GM12878 (cell line): ENCODE data around the gene MGMT. TPM values are rescaled to one million over a fixed set of nuclear protein-coding genes. Genes with fewer than 3 reads are reported as not detected.

Source experiments
- ATAC-seq: fragments of 200-7000 bp; cut with Tn5 transposase; 3 replicates; pipeline ENCODE4 v1.9.1; 2020; ENCODE audit warnings: mild to moderate bottlenecking, moderate library complexity
- BruUV-seq: library from RNA; stranded (reverse); fragments of 400-500 nt; replicated peaks from 2 replicates; lab custom pipeline; 2021; lab: Mats Ljungman, UMichigan
- CTCF ChIA-PET: fragments of 300-600 bp; sonication (Branson Sonifier 250); formaldehyde crosslinking; extraction: SDS; loops from one replicate; lab custom pipeline; 2021; ENCODE audit warnings: inconsistent platforms; lab: Yijun Ruan, JAX
- POLR2A ChIA-PET: fragments of 350-600 bp; formaldehyde crosslinking; extraction: SDS; loops from one replicate; lab custom pipeline; 2021; ENCODE audit warnings: inconsistent platforms; lab: Charles Lee
- RAD21 ChIA-PET: fragments of 300-600 bp; sonication (Branson Sonifier 250); formaldehyde crosslinking; loops from one replicate; lab custom pipeline; 2023; ENCODE audit warnings: antibody characterized with exemption; ENCODE audit not compliant: unreplicated experiment; lab: Charles Lee
- SMC1A ChIA-PET: fragments of 300-600 bp; sonication (Branson Sonifier 250); formaldehyde crosslinking; loops from one replicate; lab custom pipeline; 2023; ENCODE audit not compliant: unreplicated experiment, uncharacterized antibody; lab: Charles Lee
- DNase-seq: peaks from one replicate; pipeline ENCODE4 v3.0.0-alpha.2; 2011; ENCODE audit warnings: low read depth, low spot score
- FAIRE-seq: peaks from 3 replicates; lab custom pipeline; 2011; peaks lifted over from hg19 to GRCh38; lab: Jason Lieb, UNC
- H2AFZ ChIP-seq: 2 replicates; pipeline ENCODE4 v1.6.0; 2011; ENCODE audit warnings: low read depth, low read length, control low read depth; ENCODE audit not compliant: control insufficient read depth
- H3K27ac ChIP-seq: 2 replicates; pipeline ENCODE4 v1.5.1; 2011; ENCODE audit warnings: control low read depth; ENCODE audit not compliant: control insufficient read depth, insufficient read depth
- H3K27me3 ChIP-seq, 2 experiments: replicated peaks in 1 of 2; 2 replicates each; pipeline versions ENCODE4 v1.6.0 to v1.6.1; 2011; ENCODE audit warnings: low read length in 1 of 2; ENCODE audit not compliant: control insufficient read depth in 2 of 2, insufficient read depth in 2 of 2
- H3K36me3 ChIP-seq, 2 experiments: 2 replicates each; pipeline ENCODE4 v1.5.1; 2011; ENCODE audit warnings: low read length in 1 of 2; ENCODE audit not compliant: control insufficient read depth in 2 of 2, insufficient read depth in 2 of 2
- H3K4me1 ChIP-seq: 2 replicates; pipeline ENCODE4 v1.6.1; 2011; ENCODE audit warnings: mild to moderate bottlenecking, low read length, moderate library complexity, mixed read lengths; ENCODE audit not compliant: control insufficient read depth, insufficient read depth
- H3K4me2 ChIP-seq: 2 replicates; pipeline ENCODE4 v1.6.0; 2011; ENCODE audit warnings: control low read depth; ENCODE audit not compliant: control insufficient read depth, insufficient read depth
- H3K4me3 ChIP-seq: fragments of 200-600 bp; sonication (generic); 2 replicates; pipeline ENCODE4 v1.5.1; 2016
- H3K79me2 ChIP-seq: 2 replicates; pipeline ENCODE4 v1.6.0; 2011; ENCODE audit warnings: low read length; ENCODE audit not compliant: control insufficient read depth, insufficient read depth
- H3K9ac ChIP-seq: 2 replicates; pipeline ENCODE4 v1.8.0; 2011; ENCODE audit warnings: low read length, control low read depth, mixed read lengths; ENCODE audit not compliant: control insufficient read depth, insufficient read depth
- H3K9me3 ChIP-seq: replicated peaks from 3 replicates; pipeline ENCODE4 v1.5.1; 2011; ENCODE audit warnings: mild to moderate bottlenecking, low read length; ENCODE audit not compliant: control insufficient read depth, insufficient read depth
- H4K20me1 ChIP-seq: 2 replicates; pipeline ENCODE4 v1.6.0; 2011; ENCODE audit not compliant: control insufficient read depth, insufficient read depth
- BHLHE40 ChIP-seq, 2 experiments: fragments of 450-650 bp in 1 of 2; IDR thresholded peaks; 2 replicates each; pipeline ENCODE4 v1.6.1; 2011 to 2017; ENCODE audit warnings: low read depth in 2 of 2, borderline replicate concordance in 1 of 2, improper control_type of control experiment in 1 of 2, low read length in 1 of 2, mild to moderate bottlenecking in 1 of 2
- CBFB ChIP-seq: IDR thresholded peaks from 2 replicates; pipeline ENCODE4 v1.6.1; 2016; ENCODE audit warnings: antibody characterized with exemption, low read depth
- CBX5 ChIP-seq: sonication (generic); IDR thresholded peaks from 2 replicates; pipeline ENCODE4 v1.6.1; 2016; ENCODE audit warnings: low read depth, moderate library complexity, mild to moderate bottlenecking, inconsistent platforms
- HDAC6 ChIP-seq: fragments of 200-600 bp; sonication (generic); IDR thresholded peaks from one replicate; pipeline ENCODE4 v1.8.0; 2017; ENCODE audit warnings: antibody characterized with exemption; ENCODE audit not compliant: unreplicated experiment
- IKZF2 ChIP-seq, 2 experiments: fragments of 450-650 bp; IDR thresholded peaks; 2 replicates each; pipeline ENCODE4 v1.6.1; 2017; ENCODE audit warnings: mild to moderate bottlenecking in 2 of 2, moderate library complexity in 2 of 2
- NFIC ChIP-seq: IDR thresholded peaks from 2 replicates; pipeline ENCODE4 v1.6.1; 2012; ENCODE audit warnings: low read depth, mild to moderate bottlenecking, inconsistent platforms, low read length, moderate library complexity
- RAD21 ChIP-seq: IDR thresholded peaks from 2 replicates; pipeline ENCODE4 v1.6.1; 2011; ENCODE audit warnings: mild to moderate bottlenecking, low read depth, low read length, moderate library complexity; ENCODE audit not compliant: insufficient read depth
- REST ChIP-seq: IDR thresholded peaks from 2 replicates; pipeline ENCODE4 v1.6.1; 2012; ENCODE audit warnings: mild to moderate bottlenecking, low read depth, low read length
- SMAD5 ChIP-seq: IDR thresholded peaks from 2 replicates; pipeline ENCODE4 v1.6.1; 2016; ENCODE audit warnings: antibody characterized with exemption, low read depth
- SMARCA5 ChIP-seq: fragments of 450-650 bp; IDR thresholded peaks from 2 replicates; pipeline ENCODE4 v1.6.1; 2017; ENCODE audit warnings: mild to moderate bottlenecking
- SUZ12 ChIP-seq: fragments of 200-600 bp; sonication (generic); IDR thresholded peaks from one replicate; pipeline ENCODE4 v1.6.1; 2018; ENCODE audit warnings: antibody characterized with exemption, mild to moderate bottlenecking; ENCODE audit not compliant: unreplicated experiment
- ZSCAN29 ChIP-seq: fragments of 450-650 bp; IDR thresholded peaks from 2 replicates; pipeline ENCODE4 v1.6.1; 2017; ENCODE audit warnings: mild to moderate bottlenecking, moderate library complexity
- WGBS: methylation state at CpG from one replicate; pipeline ENCODE4 v1.1.6; 2016; ENCODE audit warnings: low lambda C conversion rate; ENCODE audit not compliant: insufficient replicate concordance, insufficient coverage; ENCODE audit errors: missing lambda C conversion rate; 5-methylcytosine and 5-hydroxymethylcytosine counted together
- in situ Hi-C: fragments of 300-500 bp; cut with MboI; formaldehyde crosslinking; loops from 9 replicates; pipeline ENCODE4 v1.14.3; 2018; ENCODE audit warnings: mixed read lengths
- intact Hi-C: fragments of 100-400 bp; cut with micrococcal nuclease; formaldehyde crosslinking; loops from one replicate; pipeline ENCODE4 v1.14.2; 2022; ENCODE audit not compliant: unreplicated experiment
- polyA plus RNA-seq, 11 experiments: library from polyadenylated mRNA; depleted of rRNA in 4 of 11; unstranded in 6 of 11; stranded (reverse) in 5 of 11; fragments of >200 nt; fragmentation: Nextera tagmentation in 4 of 11; fragmentation: Illumina TruSeq in 1 of 11; extraction: Ambion mirVana in 4 of 11; extraction: Trizol in 1 of 11; gene quantifications; 1 replicate in 1 of 11; 2 replicates in 10 of 11; pipeline versions ENCODE4 v1.2.1 to v1.2.3, GENCODE V29; 2011 to 2016; ENCODE audit warnings: inconsistent platforms in 2 of 11, missing spikeins in 2 of 11, low read depth in 1 of 11
- total RNA-seq, 4 experiments: library from RNA; depleted of rRNA in 3 of 4; stranded (reverse); fragments of >200 nt in 3 of 4; fragmentation: Illumina TruSeq in 1 of 4; extraction: Trizol in 1 of 4; gene quantifications; 2 replicates each; pipeline versions ENCODE4 v1.2.1 to v1.2.3, GENCODE V29; 2013 to 2021

MGMT gene
- total and polyA plus RNA-seq, 10 of the 15 experiments (the other 5 are each of a cell fraction or from before 2014, with no cell fraction given) = 0.16 to 24.2 (median 13.3) TPM

DNA sequence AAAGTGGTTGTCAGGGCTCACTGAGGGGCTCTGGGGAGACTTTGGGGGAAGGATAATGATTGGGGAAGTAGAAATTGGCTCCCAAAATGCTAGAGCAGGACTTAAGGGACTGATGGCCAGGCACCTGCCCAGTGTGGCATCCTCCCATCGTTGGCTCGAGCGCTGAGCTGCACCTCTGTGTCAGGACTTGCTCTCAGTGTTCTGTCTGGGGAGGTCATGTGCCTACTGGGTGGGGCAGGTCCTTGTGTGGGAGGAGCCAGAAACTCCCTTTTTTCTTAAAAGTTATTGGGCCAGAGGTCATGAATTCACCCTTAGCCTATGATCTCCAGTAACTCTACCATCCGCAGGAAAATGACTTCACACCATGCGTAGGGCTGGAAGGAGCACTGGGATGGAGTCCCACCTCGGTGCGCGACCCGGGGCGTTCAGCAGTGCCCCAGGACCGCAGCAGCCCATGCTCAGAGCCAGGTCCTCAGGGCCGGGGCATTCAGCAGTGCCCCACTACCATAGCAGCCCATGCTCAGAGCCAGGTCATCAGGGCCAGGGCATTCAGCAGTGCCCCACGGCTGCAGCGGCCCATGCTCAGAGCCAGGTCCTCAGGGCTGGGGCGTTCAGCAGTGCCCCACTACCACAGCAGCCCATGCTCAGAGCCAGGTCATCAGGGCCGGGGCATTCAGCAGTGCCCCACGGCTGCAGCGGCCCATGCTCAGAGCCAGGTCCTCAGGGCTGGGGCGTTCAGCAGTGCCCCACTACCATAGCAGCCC, 275.1 kb downstream of the MGMT start:
- Histone ChIP-seq H3K4me2 (no peak overlapping the region), H3K79me2 (no peaks in the 10 kb centered on the region), H3K9ac (no peak overlapping the region), H4K20me1 (no peaks in the 10 kb centered on the region), H3K27ac (no peak overlapping the region), H3K27me3 (no peaks in the 10 kb centered on the region), H3K36me3 (no peaks in the 10 kb centered on the region), H3K4me3 (no peak overlapping the region), H3K9me3 (no peaks in the 10 kb centered on the region; the same call in 2 of the 3 replicates), H3K4me1 (no peaks in the 10 kb centered on the region), H2AFZ (no peak overlapping the region)
- no TSS peak for BruUV-seq
- intact Hi-C loops = no loop called here
- 90% methylated on average over 19 of the region's 19 CpGs for WGBS
- in situ Hi-C loops = no loop called here
- ChIA-PET POLR2A (no interaction called here), RAD21 (no interaction called here), SMC1A (no interaction called here), CTCF (no interaction called here)
- no peak for DNase-seq
- no peak for FAIRE-seq
- TF ChIP-seq HDAC6 = no peak
- TF ChIP-seq SMAD5 = no peak
- no peak for TF ChIP-seq IKZF2 (IDR thresholded peaks at IDR 0.05)
- TF ChIP-seq CBX5 = no peak
- no peak for TF ChIP-seq SMARCA5
- TF ChIP-seq BHLHE40 (IDR thresholded peaks at IDR 0.05; ENCODE audit: borderline replicate concordance in 1 of 2, low read depth in 2 of 2, low read length in 1 of 2) = no peak
- TF ChIP-seq NFIC = no peak
- TF ChIP-seq ZSCAN29 = no peak
- no peak for TF ChIP-seq CBFB
- TF ChIP-seq RAD21 = no peak
- TF ChIP-seq SUZ12 = no peak
- no peak for TF ChIP-seq REST
- no peak for ATAC-seq
